GM04503 (cell line): Measurements from ENCODE around the gene SSU72.
"Not testable (repeated sequence)": the region's sequence is repeated elsewhere in the genome, so short reads cannot be mapped to it uniquely, and the experiment has no call there.

ENCODE experiments used
- DNase-seq: peaks from one replicate; pipeline ENCODE4 v3.0.0-alpha.2; 2012; ENCODE audit warnings: low read depth

The SSU72 gene

GRCh38 chr1:1495461-1495975 lies 79.1 kb downstream of the SSU72 start:
- not testable (repeated sequence) for DNase-seq

- not testable (repeated sequence) for DNase-seq
Measured at GRCh38 chr1:1494311-1494710, 80.4 kb downstream of the SSU72 start.
